Fibroblast of upper back skin (primary cell): ENCODE measurements around the gene PHACTR3.

ENCODE experiments used
- DNase-seq: peaks from one replicate; pipeline ENCODE4 v3.0.0-alpha.2; 2013

PHACTR3 gene

GRCh38 chr20:59806578-59806975 is 202.2 kb downstream of the PHACTR3 start:
- DNase-seq, result no peak

GRCh38 chr20:59807909-59808728 is 203.8 kb downstream of the PHACTR3 start:
- DNase-seq, result no peak

GRCh38 chr20:59808729-59809381 is 204.5 kb downstream of the PHACTR3 start:
- DNase-seq, result no peak

- DNase-seq, result no peak
Observed at GRCh38 chr20:59809630-59810448, 205.5 kb downstream of the PHACTR3 start.

- no peak for DNase-seq
Observed at GRCh38 chr20:59810449-59811187, 206.3 kb downstream of the PHACTR3 start.

GRCh38 chr20:59811681-59812171 is 207.4 kb downstream of the PHACTR3 start:
- no peak for DNase-seq

DNA sequence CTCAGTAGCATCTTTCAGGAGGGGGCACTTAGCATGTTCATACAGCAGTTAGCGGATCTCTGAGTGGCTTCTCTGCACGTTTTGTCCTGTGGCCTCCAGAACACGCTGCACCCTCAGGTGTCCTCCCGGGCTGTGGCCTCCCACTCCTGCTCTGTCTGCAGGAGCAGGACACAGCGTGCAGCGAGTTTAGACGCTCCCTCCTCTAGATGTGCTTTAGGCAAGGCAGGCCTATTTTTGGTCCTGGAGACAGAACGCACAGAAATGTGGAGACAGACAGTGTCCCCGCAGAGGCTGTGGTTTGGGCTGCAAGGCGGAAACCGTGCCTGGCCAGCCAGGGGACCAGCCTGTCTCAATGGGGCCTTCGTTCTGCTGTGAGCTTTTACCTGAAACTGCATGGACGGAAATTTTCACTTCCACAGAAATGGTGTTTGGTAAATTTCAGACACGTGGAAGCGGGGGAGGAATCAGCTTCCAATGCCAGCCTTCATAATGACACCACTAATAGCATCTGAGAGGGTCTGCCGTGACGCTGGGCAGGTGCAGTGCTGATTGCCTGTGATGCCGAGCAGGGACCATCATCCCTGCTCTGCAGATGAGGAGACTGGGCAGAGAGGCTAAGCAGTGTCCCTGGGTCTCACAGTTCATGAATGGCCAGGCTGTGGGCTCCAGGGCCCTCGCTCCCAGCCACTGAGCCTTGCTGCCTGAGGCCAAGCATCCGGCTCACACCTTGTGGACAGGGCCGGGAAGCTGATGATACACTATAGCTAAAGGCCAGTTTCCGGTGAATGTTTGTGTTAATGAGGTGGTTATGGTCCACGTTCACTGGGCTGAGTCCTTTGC is 208.2 kb downstream of the PHACTR3 start:
- DNase-seq, result no peak

GRCh38 chr20:59813126-59813947 is 209.0 kb downstream of the PHACTR3 start:
- DNase-seq, result no peak

DNA sequence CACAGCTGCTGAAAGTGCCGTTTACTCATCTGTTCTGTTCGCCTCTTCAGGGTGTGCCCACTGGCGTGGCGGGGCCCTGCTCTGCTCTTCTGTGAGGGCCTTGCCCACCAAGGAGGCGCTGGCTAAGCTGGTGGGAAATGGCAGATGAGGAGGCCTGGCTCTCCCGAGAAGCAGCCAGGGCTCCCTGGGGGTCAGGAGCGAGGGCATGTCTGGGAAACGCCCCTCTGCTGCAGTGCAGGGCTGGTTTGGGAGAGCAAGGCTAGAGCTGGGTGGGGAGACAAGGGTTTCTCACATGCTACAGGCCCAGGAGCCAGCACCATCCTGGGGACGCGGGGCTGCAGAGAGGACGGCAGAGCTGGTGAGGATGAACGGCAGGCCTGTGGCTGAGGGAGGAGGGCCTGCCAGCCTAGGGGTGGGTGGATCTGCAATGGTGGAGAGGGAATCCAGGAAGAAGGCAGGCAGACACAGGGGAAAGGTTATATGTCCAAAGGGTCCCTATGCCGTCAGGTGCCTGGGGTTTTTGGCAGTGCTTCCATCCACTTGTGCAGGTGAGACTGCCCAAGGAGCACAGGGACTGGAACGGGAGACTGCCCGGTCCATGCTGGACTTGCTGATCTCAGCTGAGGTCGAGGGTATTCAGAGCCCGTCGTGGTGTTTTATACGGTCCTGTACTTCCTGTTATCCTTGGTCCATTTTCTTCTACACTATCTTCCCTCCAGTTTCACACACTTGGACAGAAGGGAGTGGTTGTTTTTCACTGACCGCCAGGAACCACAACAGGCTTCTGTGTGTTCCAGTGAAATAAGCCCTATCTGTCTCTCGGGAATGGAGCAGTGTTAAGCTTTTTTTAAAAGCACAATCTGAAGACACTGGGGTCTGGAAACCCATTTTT is 209.9 kb downstream of the PHACTR3 start:
- DNase-seq, result no peak

- no peak for DNase-seq
Observed at GRCh38 chr20:59814840-59815340, 210.6 kb downstream of the PHACTR3 start.

DNA sequence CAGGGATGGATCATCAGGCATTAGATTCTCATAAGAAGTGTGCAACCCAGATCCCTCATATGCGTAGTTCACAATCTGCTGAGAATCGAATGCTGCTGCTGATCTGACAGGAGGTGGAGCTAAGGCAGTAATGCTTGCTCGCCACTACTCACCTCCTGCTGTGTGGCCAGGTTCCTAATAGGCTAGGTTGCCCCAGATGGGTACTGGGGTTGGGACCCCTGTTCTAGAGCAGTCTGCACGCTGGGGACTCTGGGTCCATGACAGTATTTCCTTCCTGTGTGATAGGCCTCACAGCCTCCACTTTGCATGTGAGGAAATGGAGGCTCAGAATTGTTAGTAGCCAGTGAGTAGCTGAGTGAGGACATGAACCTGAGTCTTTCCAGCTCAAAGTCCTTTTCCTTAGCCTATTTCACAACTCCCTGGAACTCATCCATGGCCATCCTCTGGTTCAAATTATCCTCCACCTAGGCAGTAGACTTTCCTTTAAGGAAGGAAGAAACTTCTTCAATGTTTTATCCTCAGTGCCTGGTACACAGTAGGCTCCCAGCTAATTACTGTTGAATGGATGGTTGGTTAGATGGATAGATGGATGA is 211.9 kb downstream of the PHACTR3 start:
- no peak for DNase-seq

- DNase-seq, result no peak
Observed at GRCh38 chr20:59817406-59817805, 213.1 kb downstream of the PHACTR3 start.

GRCh38 chr20:59817846-59818615 is 213.7 kb downstream of the PHACTR3 start:
- DNase-seq, result no peak

DNA sequence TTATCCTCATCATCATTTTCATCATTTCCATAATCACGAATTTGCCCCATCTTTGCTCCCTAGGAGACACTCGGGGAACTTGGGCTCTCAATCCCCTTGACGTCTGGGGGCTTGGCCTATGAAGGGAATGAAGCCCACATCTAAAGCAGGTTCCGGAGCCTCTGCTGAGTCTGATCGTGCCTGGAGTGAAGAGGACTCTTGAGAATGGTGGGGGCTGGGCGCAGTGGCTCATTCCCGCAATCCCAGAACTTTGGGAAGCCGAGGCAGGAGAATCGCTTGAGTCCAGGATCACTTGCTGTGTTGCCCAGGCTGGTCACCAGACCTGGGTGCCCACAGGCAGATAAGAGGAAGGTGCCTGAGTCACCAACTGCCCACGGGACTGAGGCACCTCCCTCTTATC is 214.6 kb downstream of the PHACTR3 start:
- no peak for DNase-seq

DNA sequence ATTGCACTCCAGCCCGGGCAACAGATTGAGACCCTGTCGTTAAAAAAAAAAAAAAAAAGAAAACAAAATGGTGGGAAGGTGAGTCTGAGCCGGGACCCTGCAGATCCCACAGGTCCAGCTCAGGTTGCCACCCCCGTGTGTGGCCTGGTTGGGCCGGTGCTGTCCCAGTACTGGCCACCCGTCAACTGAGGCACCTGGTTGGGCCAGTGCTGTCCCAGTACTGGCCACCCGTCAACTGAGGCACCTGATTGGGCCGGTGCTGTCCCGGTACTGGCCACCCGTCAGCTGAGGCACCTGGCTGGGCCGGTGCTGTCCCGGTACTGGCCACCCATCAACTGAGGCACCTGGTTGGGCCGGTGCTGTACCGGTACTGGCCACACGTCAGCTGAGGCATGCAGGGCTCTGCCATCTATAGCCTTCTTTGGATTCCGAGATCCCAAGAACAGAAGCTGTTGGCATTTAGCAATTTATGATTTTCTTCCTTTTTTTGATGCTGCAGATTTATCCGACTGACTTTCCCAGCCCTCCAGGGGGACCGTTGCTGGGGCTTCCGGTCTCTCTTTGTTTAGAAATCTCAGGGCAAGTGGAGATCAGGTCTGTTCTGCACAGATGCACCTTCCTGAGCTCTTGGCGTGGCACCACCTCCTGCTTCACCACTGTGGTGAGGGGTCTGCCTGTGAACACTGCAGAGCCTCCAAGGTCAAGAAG is 215.3 kb downstream of the PHACTR3 start:
- DNase-seq, result no peak

GRCh38 chr20:59820204-59821041 is 216.1 kb downstream of the PHACTR3 start:
- DNase-seq, result no peak

GRCh38 chr20:59821201-59821600 is 216.9 kb downstream of the PHACTR3 start:
- DNase-seq, result no peak
